ENCODE results near the gene BNIP2.
"Not testable (repeated sequence)": the region's sequence is repeated elsewhere in the genome, so short reads cannot be mapped to it uniquely, and the experiment has no call there.

BNIP2 gene, protein sequence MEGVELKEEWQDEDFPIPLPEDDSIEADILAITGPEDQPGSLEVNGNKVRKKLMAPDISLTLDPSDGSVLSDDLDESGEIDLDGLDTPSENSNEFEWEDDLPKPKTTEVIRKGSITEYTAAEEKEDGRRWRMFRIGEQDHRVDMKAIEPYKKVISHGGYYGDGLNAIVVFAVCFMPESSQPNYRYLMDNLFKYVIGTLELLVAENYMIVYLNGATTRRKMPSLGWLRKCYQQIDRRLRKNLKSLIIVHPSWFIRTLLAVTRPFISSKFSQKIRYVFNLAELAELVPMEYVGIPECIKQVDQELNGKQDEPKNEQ

DNA sequence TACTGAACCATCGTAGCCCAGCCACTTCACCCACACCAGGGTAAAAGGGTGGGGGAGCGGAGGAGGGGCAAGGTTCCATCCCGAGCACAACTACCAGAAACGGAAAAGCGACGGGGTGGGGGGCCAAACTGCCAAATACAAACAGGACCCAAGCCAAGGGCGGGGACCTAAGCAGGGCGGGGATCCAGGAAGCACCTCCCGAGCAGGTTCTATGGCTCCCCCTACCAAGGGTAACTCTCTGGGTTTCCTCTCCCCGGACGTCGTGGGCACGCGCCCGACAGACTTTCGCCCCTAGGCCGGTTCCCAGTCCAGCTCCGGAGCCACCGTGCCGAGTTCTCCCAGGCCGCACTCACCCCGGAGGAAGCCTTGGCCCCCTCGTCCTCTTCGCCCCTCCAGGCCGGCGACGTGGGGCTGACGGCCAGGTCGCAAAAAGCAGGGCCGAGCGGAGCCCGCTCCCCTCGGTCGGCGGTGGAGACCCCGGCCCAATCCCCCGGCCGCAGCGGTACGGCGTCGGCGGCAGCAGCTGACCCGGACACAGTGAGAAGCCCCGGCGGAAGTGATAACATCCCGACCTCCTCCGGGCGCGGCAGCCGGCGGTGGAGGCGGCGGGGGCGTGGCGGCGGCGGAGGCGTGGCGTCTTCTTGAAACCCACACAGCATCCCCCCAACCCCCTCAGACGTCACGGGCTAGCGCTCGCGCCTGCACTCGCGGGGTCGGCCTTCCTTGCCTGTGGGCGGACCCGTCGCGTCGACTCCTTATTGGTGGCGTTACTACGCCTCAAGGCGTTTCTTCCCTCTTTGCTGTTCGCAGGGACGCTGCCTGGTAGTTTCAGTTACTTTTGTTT lies at the start of gene BNIP2:
BNIP2 (minus strand) TSS at position 539 of the 844 bp plus-strand sequence. CDS start 6,863 bp downstream, outside the sequence.
- DNase-seq = peak; percentile 98

DNA sequence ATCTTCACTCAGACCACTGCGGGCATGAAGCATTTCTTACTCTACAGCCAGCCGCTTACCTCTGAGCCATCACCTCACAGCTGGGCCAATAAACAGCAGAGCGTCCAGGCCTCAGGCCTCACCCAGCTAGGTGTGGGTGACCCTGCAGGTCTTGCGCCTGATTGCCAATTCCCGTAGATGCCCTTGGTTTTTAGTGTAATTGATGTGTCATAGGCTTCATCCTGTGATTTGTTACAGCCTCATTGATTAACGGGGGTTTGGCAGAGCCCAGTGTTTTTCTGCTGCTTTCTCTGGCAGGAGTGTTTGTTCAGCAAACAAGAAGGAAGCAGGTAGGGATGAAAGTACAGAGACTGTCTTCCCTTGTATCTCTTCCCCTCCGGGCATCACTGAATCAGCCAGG lies 49.6 kb upstream of the BNIP2 start:
- no peak for DNase-seq

DNA sequence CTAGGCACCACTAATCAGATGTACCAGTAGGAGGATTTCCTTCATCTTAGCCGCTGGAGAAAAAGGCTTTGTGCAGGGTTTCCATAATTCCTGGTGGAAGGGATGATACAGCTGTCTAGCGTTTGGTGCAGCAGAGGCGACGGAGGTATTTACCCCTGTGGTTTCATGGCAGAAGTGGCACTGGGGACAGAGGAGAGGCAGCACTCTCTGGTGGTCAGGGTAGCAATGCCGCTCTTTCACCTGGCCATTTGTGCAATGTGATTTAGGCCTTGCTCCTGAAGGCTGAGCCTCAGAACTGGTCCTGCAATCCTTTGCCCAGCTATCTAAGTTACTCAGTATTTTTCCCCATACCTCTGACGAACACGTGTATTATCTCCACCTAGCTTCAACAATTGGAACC lies 47.1 kb upstream of the BNIP2 start:
- no peak for DNase-seq

DNA sequence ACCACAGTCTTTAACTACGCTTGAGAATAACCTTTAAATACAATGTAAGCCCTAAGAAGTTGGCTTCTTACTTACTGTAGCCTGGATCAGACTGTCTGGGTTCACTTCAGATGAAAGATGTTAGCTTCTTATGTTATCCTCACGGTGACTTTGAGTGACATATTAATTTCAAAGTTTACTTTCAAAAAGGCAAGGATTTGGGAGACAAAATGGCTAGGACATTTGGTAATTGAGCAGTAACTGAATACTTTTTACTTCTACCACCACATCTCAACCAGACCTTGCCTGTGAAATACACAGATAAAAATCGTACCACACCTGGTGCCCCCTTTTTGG lies 36.0 kb upstream of the BNIP2 start:
- no peak for DNase-seq

DNA sequence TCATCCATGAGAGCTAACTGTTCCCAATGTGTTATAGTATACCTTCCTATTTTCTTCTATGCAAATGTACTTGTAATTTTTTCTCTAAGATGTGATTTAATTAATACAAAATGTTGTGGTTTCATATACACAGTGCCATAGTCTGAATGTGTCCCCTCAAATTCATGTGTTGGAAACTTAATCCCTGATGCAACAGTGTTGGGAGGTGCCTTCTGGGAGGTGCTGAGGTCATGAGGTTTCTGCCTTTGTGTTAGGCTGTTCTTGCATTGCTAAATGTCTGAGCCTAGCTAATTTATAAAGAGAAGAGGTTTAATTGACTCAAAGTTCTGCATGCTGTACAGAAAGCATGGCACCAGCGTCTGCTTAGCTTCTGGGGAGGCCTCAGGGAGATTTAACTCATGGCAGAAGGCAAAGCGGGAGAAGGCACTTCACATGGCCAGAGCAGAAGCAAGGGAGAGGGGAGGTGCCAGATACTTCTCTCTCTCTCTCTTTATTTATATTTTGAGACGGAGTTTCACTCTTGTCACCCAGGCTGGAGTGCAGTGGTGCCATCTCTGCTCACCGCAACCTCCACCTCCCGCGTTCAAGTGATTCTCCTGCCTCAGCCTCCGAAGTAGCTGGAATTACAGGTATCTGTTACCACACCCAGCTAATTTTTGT lies 34.7 kb upstream of the BNIP2 start:
- DNase-seq = no peak

DNA sequence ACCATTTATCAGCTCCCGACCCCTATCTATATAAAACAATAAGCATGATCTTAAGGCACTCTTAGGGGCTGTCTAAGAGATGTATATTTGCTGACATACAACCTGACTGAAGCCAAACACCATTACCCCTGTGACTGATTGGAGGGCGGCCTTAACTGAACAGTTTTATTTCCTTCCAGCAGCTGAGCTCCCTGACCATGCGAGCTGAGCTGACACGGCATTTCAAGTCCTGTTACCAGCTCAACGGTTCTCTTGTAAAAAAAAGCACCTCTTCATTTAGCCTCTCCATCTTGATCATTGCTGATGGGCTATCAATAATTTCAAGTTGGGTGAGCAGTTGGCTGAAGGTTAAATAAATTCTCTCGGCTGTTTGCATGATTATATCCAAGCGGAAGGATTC lies 33.4 kb upstream of the BNIP2 start:
- DNase-seq = no peak

DNA sequence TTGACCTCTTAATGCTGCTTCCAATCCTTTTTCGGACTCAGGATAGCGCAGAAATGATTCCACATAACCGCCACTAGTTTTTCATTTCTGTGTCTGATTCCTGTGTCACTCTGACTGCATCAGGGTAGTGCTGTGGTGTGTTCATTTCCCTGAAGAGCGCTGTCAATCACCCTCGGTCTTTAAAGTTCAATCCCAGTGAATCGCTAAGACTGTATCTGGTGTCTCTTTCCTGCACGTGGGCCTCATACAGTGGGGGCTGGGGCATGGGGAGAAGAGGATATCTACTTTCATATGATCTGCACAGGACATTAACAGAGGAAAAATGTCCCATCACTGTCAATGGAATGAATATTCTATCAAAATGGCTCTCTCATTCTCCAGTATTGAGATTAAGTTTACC lies 32.9 kb upstream of the BNIP2 start:
- DNase-seq = no peak

DNA sequence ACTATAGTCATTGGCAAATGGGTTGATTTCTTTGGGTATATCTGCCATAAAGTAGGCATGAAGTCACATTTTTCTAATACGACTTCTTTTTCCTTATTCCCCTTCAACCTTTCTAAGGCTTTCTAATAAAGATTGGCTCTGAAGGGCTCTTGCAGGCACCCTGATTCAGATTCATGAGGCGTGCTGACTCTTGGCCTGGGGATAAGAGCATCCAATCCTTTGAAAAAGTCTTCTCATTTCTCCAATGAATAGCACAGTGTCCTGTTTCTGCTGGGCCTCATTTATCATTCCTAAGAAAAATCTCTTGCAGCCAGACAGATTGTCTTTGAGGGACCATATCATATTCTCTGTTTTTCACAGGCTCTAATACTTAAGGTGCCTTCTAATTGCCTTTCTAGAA lies 32.3 kb upstream of the BNIP2 start:
- no peak for DNase-seq

DNA sequence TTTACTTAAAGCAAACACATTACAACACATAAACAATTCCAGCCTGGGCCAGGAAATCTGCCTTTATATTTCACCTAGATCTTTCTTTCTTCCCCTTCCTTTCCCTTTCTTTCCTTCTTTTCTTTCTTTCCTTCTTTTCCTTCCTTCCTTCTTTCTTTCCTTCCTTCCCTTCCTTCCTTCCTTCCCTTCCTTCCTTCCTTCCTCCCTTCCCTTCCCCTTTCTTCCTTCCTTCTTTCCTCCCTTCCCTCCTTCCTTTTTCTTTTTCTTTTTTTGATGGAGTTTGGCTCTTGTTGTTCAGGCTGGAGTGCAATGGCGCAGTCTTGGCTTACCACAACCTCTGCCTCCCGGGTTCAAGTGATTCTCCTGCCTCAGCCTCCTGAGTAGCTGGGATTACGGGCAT lies 24.1 kb upstream of the BNIP2 start:
- no peak for DNase-seq

DNA sequence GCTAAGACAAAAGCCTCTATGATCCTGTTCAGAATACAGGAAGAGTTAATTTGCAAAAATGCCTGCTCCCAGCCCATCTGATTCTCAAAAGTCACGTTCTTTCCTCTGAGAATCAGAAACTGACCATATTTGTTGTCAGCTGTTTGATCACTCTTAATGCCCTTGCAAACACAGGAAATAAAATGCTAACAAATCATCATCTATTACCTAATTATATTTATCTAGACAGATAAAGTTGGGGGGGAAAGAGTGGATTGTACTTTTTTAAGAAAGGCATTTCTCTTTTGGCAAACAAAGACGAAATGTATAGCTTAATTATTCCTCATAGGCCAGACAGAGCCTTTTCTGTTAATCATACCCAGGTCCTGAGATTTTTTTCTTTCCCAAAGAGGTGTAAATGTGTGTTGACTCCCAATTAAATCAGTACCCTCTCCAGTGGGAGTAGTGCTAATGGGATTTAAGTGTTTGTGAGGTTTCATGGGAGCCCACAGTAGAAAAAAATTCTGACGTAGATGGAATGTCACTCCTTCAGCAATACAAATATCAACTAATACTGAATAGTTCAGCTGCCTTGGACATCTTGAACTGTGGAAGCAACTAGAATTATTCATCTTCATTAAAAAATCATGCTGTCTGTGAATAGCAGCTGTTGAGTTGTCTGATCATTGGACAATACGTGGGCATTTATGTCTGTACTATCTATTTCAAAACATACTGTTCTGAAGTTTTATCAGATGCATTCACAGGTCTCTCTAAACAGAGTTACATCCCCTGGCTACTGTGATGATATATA lies 22.5 kb upstream of the BNIP2 start:
- DNase-seq = no peak

DNA sequence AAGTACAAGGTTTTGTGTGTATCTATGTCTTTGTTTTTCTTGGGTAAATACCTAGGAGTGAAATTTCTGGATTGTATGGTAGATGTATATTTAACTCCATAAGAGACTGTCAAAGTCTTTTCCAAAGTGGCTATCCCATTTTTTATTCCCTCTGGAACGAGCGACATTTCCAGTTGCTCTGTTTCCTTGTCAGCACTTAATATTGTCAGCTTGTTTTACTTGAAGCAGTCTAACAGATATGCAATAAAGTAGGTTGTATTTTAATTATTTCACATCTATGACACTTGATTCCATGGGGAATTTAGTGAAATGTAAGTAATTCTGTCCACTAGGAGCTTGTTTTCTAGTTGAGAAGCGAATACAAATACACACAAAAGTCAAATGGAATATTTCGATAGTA lies 18.5 kb upstream of the BNIP2 start:
- no peak for DNase-seq

DNA sequence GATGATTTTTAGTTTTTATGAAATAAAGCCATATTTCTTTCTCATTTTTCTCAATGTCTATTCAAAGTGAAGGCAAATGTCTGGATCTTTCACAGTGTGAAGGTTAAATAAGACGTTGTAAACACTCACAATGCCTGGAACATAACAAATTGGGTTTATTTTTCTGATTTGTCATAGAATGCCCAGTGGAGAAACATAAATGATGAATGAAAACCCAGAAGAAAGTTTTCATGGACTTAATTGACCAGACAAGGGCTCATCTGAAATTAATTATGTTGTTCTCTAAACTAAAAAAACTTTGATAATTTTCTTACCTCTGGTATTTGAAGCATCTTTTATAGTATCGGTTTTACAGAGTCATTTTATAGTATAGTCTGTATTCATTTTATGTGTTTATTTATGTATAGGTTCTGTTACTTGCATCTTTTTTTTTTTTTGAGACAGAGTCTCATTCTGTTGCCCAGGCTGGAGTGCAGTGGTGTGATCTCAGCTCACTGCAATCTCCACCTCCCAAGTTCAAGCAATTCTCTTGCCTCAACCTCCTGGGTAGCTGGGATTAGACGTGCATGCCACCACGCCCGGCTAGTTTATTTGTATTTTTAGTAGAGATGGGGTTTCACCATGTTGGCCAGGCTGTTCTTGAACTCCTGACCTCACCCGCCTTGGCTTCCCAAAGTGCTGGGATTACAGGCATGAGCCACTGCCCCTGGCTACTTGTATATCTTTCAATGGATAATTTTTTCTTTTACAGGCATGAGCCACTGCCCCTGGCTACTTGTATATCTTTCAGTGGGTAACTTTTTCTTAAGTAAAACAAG lies 15.1 kb upstream of the BNIP2 start:
- DNase-seq = peak; percentile 40

DNA sequence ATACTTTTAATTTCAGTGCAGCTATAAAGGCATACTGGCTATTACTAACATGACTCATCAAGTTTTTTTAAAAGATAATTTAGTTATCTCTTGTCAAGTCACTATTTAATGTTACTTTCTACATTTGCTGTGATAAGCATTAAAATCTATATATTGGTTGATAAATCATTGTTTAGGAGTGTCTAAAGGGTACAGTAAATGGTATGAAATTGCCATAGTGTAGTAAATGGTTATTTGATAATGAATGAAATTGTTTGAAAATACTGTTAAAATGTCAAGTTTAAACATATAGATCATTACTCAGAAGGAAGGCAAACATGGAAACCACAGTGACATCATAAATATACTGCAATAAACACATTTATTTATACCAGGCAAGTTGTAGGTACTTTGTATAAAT lies 13.2 kb upstream of the BNIP2 start:
- DNase-seq = no peak

DNA sequence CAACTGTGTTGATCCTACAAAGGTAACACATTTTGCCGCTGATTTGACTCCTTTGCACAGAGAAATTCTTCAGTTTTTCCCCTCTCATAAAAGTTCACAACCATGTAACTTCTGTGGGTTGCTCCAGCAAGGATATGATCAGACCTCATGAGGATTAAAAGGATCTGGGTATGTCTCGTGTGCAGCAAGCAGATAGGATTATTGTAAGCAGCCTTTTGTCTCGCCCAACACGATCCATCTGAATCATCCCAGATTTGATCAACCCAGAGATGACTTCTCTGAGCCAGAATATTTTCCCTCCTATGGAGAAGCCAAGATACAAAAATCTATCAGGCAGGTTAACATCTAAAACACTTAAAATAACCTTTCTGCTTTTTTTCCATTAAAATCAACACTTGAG lies 12.8 kb upstream of the BNIP2 start:
- DNase-seq = no peak

DNA sequence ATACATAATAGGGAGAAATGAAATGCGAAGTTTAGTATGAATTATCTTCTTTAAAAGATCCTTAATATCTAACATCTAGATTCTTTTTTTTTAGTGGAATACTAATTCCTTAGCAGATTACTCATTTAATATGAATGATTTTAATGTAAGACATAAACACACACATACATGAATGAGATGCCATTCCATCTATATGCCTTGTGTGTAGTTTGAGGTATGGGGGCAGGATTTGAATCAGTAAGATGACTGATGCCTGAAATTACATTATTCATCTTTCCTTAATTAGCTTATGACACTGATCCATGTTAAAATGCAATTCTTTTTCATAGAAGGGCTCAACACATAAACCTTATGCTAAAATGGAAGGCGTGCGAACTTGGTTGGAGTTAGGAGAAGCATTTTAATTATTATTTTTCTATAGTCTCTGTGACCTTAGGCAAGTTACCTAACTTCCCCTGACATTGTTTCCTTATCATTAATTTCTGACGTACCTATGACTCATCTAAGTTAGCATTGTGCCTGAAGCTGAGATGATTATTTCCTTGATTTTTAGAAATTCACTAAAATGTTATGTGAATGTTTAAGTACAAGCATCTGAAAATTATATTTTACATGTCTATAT lies 10.8 kb upstream of the BNIP2 start:
- DNase-seq = peak; percentile 28

DNA sequence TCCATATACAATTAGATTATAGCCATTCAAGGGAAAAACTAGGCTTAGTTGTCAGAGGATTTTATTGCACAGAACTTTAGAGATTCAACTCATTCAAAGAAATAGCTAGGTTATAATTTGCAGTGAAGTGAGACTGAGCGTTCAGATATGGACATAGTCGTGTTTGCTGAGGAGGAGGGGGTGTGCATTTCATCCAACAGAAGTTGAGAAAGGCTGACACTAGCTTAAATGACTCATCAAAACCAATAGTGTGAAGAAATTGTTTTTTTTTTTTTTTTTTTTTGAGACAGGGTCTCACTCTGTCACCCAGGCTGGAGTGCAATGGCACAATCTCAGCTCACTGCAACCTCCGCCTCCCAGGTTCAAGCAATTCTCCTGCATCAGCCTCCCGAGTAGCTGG lies 8.9 kb upstream of the BNIP2 start:
- not testable (repeated sequence) for DNase-seq

DNA sequence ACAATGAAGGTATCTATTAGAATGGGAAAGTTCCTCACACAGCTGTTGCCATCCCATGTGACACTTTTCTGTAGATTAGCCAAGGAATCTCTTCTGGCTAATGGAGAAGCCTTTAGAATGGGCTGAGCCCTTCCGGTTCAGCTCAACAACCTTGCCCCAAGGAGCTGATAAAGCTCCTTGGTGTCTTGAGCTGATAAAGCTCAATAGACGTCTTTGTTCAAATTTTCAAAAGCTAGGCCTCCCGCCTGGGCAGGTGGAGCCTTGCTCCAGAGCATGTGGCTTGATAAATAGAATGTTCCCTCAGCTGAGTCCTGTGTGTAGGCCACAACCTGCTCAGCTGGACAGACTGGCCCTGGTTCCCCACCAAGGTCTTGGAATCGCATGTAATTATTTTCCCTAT lies 7.2 kb upstream of the BNIP2 start:
- no peak for DNase-seq

DNA sequence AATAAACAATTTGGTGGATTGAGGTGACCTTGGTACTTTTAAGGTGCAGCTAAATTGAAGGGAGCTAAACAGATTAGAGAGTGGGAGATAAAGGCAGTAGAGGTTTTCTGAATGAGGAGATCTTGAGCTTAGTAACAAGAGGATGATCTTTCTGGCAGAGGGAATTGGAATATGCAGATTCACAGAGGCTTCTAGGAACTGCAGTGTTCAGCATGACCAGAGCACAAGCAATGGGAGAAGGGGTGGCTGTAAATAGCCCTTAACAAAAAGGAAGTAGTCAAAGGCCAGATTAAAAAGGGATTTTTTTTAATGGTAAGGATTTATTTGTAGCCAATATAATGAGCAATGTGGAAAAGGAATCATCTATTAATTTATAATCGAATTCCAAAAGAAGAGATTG lies 5.7 kb upstream of the BNIP2 start:
- no peak for DNase-seq

DNA sequence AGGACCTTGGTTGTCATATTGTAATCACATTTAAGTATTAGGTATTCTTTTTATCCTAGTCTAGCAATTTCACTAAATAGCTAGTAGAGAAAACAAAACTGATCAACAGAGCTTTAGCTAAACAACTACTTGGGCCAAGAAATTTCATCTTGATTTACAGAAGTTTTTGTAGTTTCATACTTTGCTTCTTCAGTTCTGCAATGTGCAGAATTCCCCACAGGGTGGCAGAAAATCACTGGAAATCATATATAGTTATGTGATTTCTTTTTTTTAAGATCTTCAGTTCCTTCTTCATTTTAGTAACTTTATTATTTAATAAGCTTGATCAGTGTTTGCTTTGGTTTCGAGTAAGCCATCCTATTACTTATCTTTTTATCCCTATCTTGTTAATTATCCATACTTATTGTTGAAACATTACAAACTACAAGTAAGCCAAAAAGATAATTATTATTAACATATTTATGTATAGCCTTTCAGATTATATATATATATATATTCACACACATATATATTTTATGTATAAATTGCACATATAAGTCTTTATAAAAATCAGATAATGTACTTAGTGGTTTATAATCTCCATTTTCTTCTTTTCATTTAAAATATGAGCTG lies 2.2 kb upstream of the BNIP2 start:
- DNase-seq = peak; percentile 46

DNA sequence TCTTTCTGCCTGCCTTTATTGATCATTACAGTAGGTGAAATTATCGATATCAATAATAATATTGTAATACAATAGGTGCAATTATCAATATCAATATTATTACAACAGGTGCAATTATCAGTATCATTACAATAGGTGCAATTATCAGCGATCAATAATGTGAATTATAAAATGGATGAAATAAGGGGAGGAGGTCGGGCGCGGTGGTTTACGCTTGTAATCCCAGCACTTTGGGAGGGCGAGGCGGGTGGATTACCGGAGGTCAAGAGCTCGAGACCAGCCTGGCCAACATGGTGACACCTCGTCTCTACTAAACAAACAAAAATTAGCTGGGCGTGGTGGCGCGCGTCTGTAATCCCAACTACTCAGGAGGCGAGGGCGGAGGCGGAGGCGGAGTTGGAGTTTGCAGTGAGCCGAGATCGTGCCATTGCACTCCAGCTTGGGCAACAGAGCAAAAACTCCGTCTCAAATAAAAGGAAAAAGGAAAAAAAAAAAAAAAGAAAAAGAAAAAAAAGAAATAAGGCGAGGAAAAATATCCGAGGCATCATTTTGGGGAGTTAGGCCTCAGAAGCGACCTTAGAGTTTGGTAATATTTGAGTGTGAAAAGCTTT lies 611 bp upstream of the BNIP2 start:
- DNase-seq = peak; percentile 64

DNA sequence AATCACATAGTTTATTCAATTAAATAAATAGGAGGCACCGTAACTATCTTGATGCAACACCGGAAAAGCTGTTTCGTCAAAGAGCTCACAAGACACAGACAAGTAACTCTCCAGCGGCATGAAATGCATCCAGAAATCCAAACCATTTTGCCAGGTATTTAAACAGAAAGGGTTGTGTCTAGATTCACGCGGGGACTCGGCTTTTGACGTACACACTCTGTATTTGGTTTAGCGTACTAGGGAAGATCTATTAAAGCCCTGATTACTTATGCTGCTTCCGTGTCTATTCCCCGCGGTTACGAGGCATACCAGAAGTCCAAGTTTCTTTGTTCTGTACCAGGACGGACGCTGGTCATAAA lies 718 bp downstream of the BNIP2 start:
- peak; percentile 44 for DNase-seq
